Measurements from ENCODE around the gene SGTA. TPM values are rescaled to one million over a fixed set of nuclear protein-coding genes. Genes with fewer than 3 reads are reported as not detected.

SGTA gene
- total RNA-seq, 1 experiment from 2014 or later: 31.2 TPM

DNA sequence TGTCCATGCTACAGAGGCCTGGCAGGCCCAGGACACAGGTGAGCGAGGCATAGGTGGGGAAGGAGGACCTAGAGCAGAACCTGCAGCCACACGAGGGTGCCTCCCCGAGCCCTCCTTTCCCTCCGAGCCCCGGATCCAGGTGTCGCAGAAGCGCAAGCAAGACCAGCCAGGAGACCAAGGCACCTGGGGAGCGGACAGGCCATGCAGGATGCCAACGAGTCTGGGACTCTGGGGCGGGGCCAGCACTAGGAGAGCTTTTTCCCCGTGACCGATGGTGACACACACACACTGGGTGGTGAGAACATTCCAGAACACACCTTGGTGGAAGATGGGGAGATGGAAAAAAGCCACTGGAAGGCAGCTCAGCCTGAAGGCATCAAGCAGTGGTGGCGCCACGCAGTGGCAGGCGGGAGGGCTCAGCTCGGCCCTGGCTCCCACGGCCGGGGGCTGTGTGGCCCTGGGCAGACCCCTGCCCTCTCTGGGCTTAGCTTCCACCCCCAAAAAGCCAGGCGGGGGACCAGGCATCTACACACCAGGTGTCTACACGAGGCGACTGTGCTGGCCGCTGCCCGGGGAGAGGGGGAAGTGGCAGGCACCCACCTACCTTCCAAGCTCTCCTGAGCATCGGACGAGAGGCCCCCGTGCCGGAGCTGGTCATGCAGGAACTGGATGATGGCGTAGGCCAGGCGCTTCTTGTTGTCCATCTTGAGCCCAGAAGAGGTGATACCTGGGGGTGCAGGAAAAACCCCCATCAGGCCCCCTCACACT lies 14.5 kb downstream of the SGTA start:
- Histone ChIP-seq H3K4me1 (ENCODE audit: low read length) (no peaks in the 10 kb centered on the region), H3K4me2 (ENCODE audit: low read depth, low read length, poor library complexity, severe bottlenecking) (no peak overlapping the region), H2AFZ (ENCODE audit: low read length) (no peak overlapping the region), H3K27me3 (ENCODE audit: low read length) (no peaks in the 10 kb centered on the region), H3K79me2 (ENCODE audit: low read length) (peaks cover 41% of the 10 kb centered on the region), H4K20me1 (ENCODE audit: insufficient read depth, low read depth, low read length) (peaks cover 38% of the 10 kb centered on the region), H3K9me2 (replicated peaks; ENCODE audit: insufficient read depth, low read length) (no peaks in the 10 kb centered on the region), H3K27ac (ENCODE audit: low read length) (no peak overlapping the region), H3K9me3 (ENCODE audit: low read length) (no peaks in the 10 kb centered on the region), H3K4me3 (ENCODE audit: low read length) (no peak overlapping the region), H3K36me3 (ENCODE audit: insufficient read depth, low read length) (no peaks in the 10 kb centered on the region), H3K9ac (ENCODE audit: low read length) (no peak overlapping the region)
- no peak for DNase-seq

GRCh38 chr19:2767688-2768087 lies 15.4 kb downstream of the SGTA start:
- H3K4me1 ChIP-seq (ENCODE audit: low read length): no peaks in the 10 kb centered on the region
- H3K9me2 ChIP-seq (replicated peaks; ENCODE audit: insufficient read depth, low read length): no peaks in the 10 kb centered on the region
- H3K4me3 ChIP-seq (ENCODE audit: low read length): no peak overlapping the region
- H4K20me1 ChIP-seq (ENCODE audit: insufficient read depth, low read depth, low read length): peaks cover 38% of the 10 kb centered on the region
- H3K79me2 ChIP-seq (ENCODE audit: low read length): peaks cover 40% of the 10 kb centered on the region
- no peaks in the 10 kb centered on the region for H3K27me3 ChIP-seq (ENCODE audit: low read length)
- no peak for DNase-seq
- no peaks in the 10 kb centered on the region for H3K9me3 ChIP-seq (ENCODE audit: low read length)
- H3K36me3 ChIP-seq (ENCODE audit: insufficient read depth, low read length): no peaks in the 10 kb centered on the region
- no peak overlapping the region for H3K27ac ChIP-seq (ENCODE audit: low read length)
- no peak overlapping the region for H3K4me2 ChIP-seq (ENCODE audit: low read depth, low read length, poor library complexity, severe bottlenecking)
- H3K9ac ChIP-seq (ENCODE audit: low read length): no peak overlapping the region
- H2AFZ ChIP-seq (ENCODE audit: low read length): no peak overlapping the region

DNA sequence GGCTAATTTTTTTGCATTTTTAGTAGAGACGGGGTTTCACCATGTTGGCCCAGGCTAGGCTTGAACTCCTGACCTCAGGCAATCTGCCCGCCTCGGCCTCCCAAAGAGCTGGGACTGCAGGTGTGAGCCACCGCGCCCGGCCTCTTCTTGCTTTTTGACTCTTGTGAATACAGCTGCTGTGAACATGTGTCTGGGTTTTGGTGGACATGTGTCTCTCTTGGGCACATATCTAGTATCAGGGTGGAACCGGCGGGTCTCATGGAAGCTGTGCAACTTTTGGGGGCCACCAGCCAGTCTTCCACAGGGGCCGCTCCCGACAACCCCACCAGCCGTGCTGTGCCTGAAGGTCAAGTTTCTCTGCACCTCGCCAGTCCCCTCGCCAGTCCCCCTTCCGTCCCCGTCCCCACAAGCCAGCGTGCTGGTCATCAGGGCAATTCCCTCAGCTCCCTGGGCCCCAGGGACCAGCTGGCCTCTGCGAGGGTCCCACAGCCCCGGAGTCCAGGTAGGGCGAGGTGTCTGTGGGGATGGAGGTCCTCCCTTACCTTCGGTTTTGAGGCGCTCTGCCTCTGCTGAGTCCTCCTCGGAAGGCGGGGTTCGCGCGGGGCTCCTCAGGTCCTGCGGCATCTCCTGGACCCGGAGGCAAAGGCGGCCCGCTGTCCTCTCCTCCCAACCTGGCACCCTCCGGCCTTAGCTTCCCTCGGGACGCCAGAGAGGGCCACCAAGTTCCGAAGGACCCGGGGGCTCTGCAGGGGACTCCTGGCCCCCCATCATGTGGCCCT lies 16.3 kb downstream of the SGTA start:
- Histone ChIP-seq H3K4me1 (ENCODE audit: low read length) (no peaks in the 10 kb centered on the region), H3K9me3 (ENCODE audit: low read length) (no peaks in the 10 kb centered on the region), H3K27me3 (ENCODE audit: low read length) (no peaks in the 10 kb centered on the region), H3K9me2 (replicated peaks; ENCODE audit: insufficient read depth, low read length) (no peaks in the 10 kb centered on the region), H3K27ac (ENCODE audit: low read length) (no peak overlapping the region), H3K4me2 (ENCODE audit: low read depth, low read length, poor library complexity, severe bottlenecking) (no peak overlapping the region), H3K79me2 (ENCODE audit: low read length) (peaks cover 31% of the 10 kb centered on the region), H4K20me1 (ENCODE audit: insufficient read depth, low read depth, low read length) (peaks cover 29% of the 10 kb centered on the region), H3K9ac (ENCODE audit: low read length) (no peak overlapping the region), H3K4me3 (ENCODE audit: low read length) (no peak overlapping the region), H3K36me3 (ENCODE audit: insufficient read depth, low read length) (no peaks in the 10 kb centered on the region), H2AFZ (ENCODE audit: low read length) (no peak overlapping the region)
- DNase-seq: no peak

GRCh38 chr19:2765376-2765775 lies 17.7 kb downstream of the SGTA start:
- Histone ChIP-seq H3K36me3 (ENCODE audit: insufficient read depth, low read length) (no peaks in the 10 kb centered on the region), H3K4me3 (ENCODE audit: low read length) (no peak overlapping the region)

DNA sequence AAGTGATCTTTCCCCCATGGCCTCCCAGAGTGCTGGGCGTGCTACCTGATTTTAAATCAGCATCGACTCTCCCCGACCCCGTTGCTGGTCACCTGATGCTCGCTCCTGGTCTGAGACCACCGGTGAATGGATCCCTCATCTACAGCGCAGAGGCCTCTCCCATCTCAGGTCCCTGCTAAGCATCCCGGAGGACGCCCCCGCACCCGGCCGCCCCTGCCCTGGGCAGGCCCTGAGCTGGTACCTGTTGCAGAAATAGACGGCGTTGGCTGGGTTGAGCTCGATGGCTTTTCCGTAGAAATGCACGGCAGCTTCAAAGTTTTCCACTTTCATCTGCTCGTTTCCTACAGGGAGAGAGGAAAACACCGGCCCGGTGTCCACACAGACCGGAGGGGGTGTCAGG lies 18.1 kb downstream of the SGTA start:
- peaks cover 14% of the 10 kb centered on the region for H4K20me1 ChIP-seq (ENCODE audit: insufficient read depth, low read depth, low read length)
- no peaks in the 10 kb centered on the region for H3K9me2 ChIP-seq (replicated peaks; ENCODE audit: insufficient read depth, low read length)
- no peak overlapping the region for H3K27ac ChIP-seq (ENCODE audit: low read length)
- H3K4me2 ChIP-seq (ENCODE audit: low read depth, low read length, poor library complexity, severe bottlenecking): no peak overlapping the region
- H3K79me2 ChIP-seq (ENCODE audit: low read length): peaks cover 13% of the 10 kb centered on the region
- H3K4me3 ChIP-seq (ENCODE audit: low read length): no peak overlapping the region
- H3K36me3 ChIP-seq (ENCODE audit: insufficient read depth, low read length): no peaks in the 10 kb centered on the region
- no peak overlapping the region for H2AFZ ChIP-seq (ENCODE audit: low read length)
- no peak for DNase-seq
- H3K27me3 ChIP-seq (ENCODE audit: low read length): no peaks in the 10 kb centered on the region
- no peaks in the 10 kb centered on the region for H3K4me1 ChIP-seq (ENCODE audit: low read length)
- no peaks in the 10 kb centered on the region for H3K9me3 ChIP-seq (ENCODE audit: low read length)
- no peak overlapping the region for H3K9ac ChIP-seq (ENCODE audit: low read length)

More at GRCh38 chr19:2765376-2765775, 17.7 kb downstream of the SGTA start:
- H3K27ac ChIP-seq (ENCODE audit: low read length): no peak overlapping the region
- no peaks in the 10 kb centered on the region for H3K9me3 ChIP-seq (ENCODE audit: low read length)
- H3K9me2 ChIP-seq (replicated peaks; ENCODE audit: insufficient read depth, low read length): no peaks in the 10 kb centered on the region
- H3K4me1 ChIP-seq (ENCODE audit: low read length): no peaks in the 10 kb centered on the region
- no peak overlapping the region for H3K9ac ChIP-seq (ENCODE audit: low read length)
- H2AFZ ChIP-seq (ENCODE audit: low read length): no peak overlapping the region
- peaks cover 17% of the 10 kb centered on the region for H3K79me2 ChIP-seq (ENCODE audit: low read length)
- H3K4me2 ChIP-seq (ENCODE audit: low read depth, low read length, poor library complexity, severe bottlenecking): no peak overlapping the region
- H4K20me1 ChIP-seq (ENCODE audit: insufficient read depth, low read depth, low read length): peaks cover 19% of the 10 kb centered on the region
- no peak for DNase-seq
- H3K27me3 ChIP-seq (ENCODE audit: low read length): no peaks in the 10 kb centered on the region

DNA sequence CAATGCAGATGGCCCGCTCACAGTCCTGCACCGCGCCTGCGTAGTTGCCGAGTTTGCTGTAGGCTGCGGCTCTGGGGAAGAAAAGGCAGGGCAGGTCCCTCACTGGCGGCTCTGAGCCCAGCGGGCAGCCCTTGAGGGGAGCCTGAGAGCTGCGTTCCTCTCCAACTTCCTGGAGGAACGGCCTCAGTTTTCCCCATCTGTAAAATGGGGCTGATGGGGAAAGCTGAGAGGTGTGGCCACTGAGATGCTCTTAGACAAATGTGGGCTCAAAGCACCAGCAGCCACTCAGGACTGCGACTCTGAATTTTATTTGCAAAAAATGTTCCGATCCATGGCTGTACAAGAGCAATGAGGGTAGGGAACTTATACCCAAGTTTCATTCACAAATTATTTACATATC lies 19.4 kb downstream of the SGTA start:
- H3K4me3 ChIP-seq (ENCODE audit: low read length): no peak overlapping the region
- DNase-seq: no peak
- H4K20me1 ChIP-seq (ENCODE audit: insufficient read depth, low read depth, low read length): peaks cover 3% of the 10 kb centered on the region; the same call in 1 of the 2 replicates
- no peak overlapping the region for H2AFZ ChIP-seq (ENCODE audit: low read length)
- H3K9me3 ChIP-seq (ENCODE audit: low read length): no peaks in the 10 kb centered on the region
- H3K4me2 ChIP-seq (ENCODE audit: low read depth, low read length, poor library complexity, severe bottlenecking): no peak overlapping the region
- no peaks in the 10 kb centered on the region for H3K27me3 ChIP-seq (ENCODE audit: low read length)
- no peaks in the 10 kb centered on the region for H3K9me2 ChIP-seq (replicated peaks; ENCODE audit: insufficient read depth, low read length)
- H3K36me3 ChIP-seq (ENCODE audit: insufficient read depth, low read length): no peaks in the 10 kb centered on the region
- H3K27ac ChIP-seq (ENCODE audit: low read length): no peak overlapping the region
- H3K9ac ChIP-seq (ENCODE audit: low read length): no peak overlapping the region
- no peaks in the 10 kb centered on the region for H3K4me1 ChIP-seq (ENCODE audit: low read length)
- 0 out of 2 replicates have a peak, but pooled peaks cover 4% of the 10 kb centered on the region for H3K79me2 ChIP-seq (ENCODE audit: low read length)

DNA sequence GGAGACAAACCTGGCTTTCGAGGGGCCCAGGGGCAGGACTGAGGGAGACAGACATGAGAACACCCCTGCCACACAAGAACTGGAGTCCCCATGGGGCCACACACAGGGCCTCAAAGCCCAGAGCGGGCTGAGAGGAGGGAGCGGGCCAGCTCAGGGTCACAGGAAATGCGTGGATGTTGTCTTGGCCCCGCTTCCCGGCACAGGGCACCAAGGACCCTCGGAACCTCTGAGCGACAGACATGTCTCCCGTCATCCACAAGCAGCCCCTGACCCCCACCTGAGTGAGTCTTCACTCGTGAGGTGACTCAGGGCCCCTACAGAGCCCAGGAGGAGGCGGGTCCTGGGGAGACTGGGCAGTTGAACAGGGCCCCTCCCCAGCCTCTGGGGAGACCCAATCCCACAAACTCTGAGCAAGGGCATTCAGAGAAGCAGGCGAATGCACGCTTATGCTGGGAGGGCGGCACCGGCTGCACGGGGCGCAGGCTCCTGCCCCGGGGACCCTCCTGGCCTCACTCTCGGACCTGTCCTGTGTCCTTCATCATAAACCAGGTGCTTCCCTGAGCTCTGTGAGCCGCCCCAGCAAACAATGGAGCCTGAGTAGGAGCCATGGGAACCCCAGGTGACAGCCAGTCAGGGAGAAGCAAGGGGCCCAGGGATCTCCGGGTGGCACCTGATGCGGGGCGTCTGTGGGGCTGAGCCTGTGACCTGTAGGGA lies 20.1 kb downstream of the SGTA start:
- H3K36me3 ChIP-seq (ENCODE audit: insufficient read depth, low read length): no peaks in the 10 kb centered on the region

More for the DNA sequence above, 20.1 kb downstream of the SGTA start:
- no peaks in the 10 kb centered on the region for H3K79me2 ChIP-seq (ENCODE audit: low read length)
- H3K4me2 ChIP-seq (ENCODE audit: low read depth, low read length, poor library complexity, severe bottlenecking): no peak overlapping the region
- no peak overlapping the region for H3K27ac ChIP-seq (ENCODE audit: low read length)
- DNase-seq: no peak
- no peaks in the 10 kb centered on the region for H3K9me3 ChIP-seq (ENCODE audit: low read length)
- no peaks in the 10 kb centered on the region for H3K4me1 ChIP-seq (ENCODE audit: low read length)
- H4K20me1 ChIP-seq (ENCODE audit: insufficient read depth, low read depth, low read length): no peaks in the 10 kb centered on the region
- no peak overlapping the region for H2AFZ ChIP-seq (ENCODE audit: low read length)
- no peak overlapping the region for H3K9ac ChIP-seq (ENCODE audit: low read length)
- H3K4me3 ChIP-seq (ENCODE audit: low read length): no peak overlapping the region
- no peaks in the 10 kb centered on the region for H3K9me2 ChIP-seq (replicated peaks; ENCODE audit: insufficient read depth, low read length)
- H3K27me3 ChIP-seq (ENCODE audit: low read length): no peaks in the 10 kb centered on the region
